GM18858 (cell line): ENCODE results near the gene COL16A1.

Source experiments
- ATAC-seq: cut with Tn5 transposase; IDR thresholded peaks from one replicate; pipeline ENCODE4 v1.9.1; 2021; ENCODE audit not compliant: unreplicated experiment

Gene COL16A1

DNA sequence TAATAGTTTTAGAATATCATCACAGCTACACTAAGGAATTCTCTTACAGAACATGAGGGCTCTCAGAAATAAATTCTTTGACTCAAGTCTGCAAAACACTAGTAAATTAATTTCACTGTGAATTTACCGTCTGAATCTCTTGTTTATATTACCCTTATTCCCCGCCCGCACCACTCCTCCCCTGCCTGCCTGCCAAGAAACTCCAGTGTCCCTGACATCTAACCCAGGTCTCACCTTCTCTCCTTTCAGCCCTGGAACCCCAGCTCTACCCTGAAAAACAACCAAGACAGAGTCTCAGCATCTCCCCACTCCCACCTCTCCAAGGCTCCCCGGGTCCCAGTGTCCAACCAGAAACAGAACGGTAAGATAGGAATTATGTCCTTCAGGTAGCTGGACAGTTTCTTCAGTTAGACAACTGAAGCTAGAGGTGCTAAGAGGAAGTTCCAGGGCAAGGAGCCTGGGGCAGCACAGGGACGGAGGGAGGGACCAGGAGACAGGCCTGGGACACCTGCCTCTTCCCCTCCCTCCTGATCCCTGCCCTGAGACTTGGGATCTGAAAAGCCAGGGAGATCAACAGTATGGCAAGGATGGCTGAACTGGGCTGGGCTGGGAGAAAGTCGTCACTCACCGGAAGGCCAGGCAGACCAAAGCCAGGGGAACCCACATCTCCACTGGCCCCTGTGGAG is 15.4 kb downstream of the COL16A1 start:
- no peak for ATAC-seq

DNA sequence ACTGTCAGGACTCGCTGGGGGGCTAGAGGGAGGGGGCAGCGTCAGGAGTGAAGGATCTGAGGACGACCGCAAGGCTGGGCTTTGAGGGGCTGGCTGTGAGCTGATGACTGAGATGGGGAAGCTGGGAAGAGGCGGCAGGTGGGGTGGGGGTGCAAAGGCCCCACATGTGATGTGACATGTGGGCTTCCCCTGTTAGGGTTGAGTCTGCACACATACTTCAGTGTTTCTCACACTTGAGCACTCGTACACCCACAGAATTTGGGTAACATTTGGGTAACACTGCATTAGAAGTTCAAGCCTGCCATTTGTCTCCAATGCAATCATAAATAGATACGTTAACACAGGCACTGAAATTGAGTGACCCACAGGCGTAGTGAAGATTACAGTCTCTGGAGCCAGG is 16.2 kb downstream of the COL16A1 start:
- ATAC-seq: no peak

DNA sequence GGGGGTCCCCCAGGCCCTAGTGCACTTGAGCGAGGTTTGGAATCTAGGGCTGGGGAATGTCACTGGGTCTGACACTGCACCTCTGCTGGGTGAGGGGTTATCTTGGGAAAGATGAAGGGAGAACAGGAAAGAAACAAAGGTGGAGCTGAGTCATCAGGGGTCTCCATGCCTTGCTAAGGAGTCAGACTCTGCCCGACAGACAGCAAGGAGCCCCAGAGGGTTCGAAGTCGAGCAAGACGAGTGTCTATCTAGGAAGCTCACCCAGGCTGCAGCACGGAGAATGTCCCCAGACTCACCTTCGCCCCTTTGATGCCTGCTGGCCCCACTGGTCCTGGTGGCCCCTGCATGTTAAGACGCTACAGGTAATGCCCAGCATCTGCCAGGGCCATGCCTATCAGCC is 18.0 kb downstream of the COL16A1 start:
- ATAC-seq: no peak

DNA sequence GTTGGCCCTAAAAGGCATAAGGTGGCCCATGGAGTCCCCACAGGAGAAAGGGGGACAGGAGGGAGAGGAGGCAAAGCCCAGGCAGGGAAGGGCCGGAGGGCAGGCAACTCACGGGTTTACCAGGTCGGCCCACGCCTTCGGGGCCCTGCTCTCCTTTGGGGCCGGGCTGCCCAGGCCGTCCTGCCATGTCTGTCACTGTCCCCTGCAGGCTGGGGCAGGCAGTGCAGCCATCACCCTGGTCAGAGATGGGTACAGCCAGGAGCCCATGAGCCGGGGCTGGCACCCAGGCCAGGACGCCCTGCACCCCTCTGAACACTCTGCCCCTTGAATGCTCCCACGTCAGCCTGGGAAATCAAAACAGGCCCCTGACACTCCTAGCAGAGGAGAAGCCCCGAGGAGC is 19.8 kb downstream of the COL16A1 start:
- ATAC-seq: no peak

DNA sequence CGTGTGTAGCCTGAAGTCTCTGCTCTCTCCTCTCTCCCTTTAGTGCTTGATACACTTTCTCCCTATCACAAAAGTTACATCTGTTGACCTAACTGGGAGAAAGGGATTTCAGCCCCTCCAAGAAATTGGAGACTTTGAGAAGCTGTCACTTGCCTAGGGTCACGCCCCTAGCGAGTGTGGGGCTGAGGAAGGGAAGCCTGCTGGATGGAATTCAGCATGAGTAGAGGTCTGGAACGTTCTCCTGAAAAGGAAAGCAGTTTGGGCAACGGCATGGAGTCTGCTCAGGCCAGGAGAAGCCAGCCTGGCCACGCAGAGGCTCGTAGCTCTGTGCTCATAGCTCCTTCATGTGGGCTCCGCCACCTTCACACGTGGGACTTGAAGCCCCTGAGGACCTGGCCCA is 22.4 kb downstream of the COL16A1 start:
- no peak for ATAC-seq

DNA sequence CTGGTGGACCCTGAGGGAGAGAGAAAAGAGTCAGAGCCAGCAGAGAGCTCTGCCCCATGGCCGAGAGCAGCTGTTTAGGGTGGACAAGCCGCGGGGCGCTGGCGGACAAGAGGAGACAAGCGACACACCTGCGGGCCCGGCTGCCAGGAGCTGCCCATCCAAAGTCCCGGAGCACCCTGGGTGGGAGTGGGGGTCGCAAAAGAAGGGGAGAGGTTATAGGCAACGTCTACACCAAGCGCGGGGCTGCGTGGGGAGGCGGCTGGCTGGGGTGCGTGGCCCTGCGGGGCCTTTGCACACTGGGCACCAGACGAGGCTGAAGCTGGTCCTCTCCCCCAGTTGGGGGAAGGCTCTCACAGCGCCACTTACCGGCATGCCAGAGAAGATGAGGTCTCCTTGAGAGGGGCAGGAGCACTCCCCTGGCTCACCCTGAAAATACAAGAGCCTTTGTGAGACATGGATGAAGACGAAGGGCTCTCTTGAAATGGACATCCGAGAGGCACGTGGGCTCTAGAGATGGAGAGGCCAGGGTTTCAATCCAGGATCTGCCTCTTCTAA is 24.1 kb downstream of the COL16A1 start:
- ATAC-seq: no peak

DNA sequence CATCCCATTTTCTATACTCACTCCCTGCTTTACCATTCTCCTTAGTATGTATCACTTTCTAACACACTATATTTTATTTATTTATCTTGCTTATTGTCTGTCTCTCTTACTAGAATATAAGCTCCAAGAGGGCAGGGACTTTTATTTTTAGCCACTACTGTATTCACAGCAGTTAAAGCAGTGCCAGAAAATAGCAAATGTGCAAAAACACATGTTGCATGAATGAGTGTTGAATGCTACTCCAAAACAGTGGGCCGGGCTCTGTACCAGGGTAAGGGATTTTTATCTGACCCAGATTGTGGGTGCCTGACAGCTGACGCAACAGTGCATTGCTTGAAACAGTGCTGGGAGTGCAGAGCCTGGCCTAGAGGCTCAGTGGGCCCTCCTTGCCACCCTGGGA is 24.7 kb downstream of the COL16A1 start:
- ATAC-seq: no peak

DNA sequence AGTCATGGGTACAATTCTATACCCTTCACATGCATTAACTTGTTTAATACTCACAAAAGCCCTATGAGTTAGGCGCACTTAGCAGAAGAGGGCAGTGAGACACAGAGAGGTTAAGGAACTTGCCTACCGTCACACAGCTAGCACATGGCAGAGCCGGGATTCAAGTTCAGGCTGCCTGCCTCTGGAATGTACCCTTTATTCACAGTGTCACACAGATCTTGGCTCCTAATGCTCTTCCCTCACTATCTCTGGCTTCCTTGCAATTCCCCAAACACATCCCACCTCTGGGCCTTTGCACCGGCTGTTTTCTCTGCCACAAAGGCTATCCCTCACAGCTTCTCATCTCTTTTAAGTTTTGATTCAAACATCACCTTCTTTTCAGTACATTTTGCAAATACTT is 25.1 kb downstream of the COL16A1 start:
- ATAC-seq: no peak

DNA sequence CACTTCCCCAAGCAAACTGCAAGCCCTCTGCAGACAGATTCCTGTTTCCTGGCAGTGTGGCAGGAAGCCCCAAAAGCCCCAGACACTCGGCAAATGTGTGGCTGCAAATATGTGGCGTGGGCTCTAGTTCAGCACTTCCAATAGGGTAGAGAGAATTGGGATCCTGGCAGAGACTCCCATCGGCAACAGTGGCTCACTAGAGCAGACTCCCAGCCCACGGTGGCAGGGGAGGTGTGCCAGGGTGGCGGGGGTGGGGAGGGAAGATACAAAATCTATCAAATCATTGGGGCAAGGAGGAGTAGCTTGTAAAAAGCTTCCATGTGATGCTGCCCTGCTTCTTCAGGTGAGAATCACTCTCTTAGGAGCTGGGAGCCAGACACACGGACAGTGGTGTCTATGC is 25.9 kb downstream of the COL16A1 start:
- ATAC-seq: no peak

DNA sequence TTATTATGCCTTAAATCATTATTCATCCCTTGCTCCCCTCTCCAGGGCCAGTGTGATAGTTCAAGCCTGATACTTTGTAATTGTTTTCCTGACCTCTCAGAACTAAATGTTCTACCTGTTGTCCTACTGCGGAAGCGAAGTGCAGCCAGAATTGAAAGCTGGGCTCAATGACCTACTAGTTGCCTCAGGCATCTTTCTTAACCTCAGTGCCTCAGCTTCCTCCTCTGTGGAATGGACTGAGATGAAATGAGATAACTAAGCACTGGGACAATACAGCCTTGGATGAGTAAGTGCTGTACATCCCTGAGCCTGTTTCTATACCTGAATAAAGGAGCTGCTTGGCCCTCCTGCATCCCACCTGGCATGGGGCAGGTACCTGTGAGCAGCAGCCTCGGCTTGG is 26.4 kb downstream of the COL16A1 start:
- ATAC-seq: no peak

DNA sequence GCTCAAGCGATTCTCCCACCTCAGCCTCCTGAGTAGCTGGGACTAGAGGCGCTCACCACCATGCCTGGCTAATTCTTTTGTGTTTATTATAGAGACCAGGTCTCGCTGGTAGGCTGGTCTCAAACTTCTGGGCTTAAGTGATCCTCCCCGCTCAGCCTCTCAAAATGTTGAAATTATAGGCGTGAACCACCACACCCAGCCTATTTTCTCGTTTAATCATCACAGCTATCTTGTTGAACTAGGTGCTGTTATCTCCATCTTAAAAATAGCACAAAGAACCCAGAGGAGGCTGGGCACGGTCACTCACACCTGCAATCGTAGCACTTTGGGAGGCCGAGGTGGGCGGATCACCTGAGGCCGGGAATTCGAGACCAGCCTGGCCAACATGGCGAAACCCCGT is 28.1 kb downstream of the COL16A1 start:
- ATAC-seq: no peak

DNA sequence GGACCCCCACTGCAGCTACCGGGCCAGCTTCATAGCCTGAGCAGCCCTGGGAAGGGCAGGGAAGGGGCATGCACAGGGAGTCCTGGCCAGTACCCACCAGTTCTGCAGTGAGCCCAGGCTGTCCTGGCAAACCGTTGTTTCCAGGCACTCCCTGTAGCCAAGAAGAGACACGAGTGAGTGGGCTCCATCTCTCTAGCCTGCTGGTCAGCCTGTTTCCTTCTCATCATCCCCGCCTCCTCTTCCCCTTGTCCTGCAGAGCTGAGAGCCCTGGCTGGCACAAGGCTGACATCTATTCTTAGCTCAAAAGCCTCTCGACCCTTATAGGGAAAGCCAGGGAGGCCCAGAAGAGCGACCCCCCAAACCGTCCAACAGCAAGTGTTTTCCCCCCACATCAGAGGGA is 28.7 kb downstream of the COL16A1 start:
- ATAC-seq: no peak

DNA sequence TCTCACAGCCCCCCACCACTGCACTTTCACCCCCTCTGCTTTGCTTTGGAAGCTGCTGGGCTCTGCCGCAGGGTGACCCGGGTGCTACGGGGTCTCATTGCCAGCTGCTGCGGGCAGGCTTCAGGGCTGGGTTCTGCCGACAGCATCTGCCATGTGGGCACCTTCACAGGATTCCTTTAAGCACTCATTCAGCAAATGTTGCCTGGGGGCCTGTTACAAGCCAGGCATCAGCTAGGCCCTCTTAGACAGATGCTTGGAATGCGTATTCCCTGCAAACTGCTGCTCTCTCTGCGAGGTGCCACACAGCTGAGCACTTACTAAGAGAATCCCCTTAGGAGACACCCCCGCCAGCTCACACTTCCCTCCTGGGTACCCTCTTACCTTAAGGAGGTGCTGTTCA is 29.2 kb downstream of the COL16A1 start:
- no peak for ATAC-seq

DNA sequence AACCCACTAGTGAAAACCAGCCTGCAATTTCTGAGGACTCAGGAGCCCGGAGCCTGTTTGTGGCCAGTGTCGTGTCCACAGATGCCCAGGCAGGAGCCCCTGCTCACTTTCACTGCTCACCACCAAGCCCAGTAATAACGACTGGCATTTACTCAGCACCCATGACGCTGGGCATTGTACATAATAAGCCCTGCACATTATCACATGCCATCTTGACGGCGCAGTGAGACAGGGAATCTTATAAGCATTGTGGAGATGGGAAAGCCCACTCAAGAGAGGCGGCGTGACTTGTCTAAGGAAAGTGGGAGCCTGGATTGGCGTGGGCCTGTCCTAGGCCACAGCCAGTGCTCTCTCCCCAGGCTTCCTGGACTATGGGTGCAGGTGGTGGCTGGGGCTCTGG is 30.4 kb downstream of the COL16A1 start:
- ATAC-seq: no peak

DNA sequence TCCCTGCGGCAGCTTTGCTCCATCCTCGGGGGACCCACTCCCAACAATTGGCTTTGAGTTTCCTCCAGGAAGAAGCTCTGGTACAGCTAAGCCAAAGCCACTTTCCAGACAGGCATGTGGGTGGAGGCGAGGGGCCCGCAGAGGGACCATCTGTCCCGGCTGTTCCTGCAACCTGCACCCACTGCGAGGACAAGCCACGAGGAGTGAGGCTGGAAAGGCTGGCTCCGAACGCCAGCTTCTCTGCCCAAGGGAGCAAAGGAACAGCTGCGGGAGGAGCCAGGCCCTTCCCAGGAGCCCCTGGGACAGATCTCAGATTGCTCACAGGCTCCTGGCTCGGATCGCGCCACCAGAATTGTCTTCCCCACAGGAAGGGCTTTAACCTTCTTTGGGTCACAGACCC is 30.8 kb downstream of the COL16A1 start:
- no peak for ATAC-seq

DNA sequence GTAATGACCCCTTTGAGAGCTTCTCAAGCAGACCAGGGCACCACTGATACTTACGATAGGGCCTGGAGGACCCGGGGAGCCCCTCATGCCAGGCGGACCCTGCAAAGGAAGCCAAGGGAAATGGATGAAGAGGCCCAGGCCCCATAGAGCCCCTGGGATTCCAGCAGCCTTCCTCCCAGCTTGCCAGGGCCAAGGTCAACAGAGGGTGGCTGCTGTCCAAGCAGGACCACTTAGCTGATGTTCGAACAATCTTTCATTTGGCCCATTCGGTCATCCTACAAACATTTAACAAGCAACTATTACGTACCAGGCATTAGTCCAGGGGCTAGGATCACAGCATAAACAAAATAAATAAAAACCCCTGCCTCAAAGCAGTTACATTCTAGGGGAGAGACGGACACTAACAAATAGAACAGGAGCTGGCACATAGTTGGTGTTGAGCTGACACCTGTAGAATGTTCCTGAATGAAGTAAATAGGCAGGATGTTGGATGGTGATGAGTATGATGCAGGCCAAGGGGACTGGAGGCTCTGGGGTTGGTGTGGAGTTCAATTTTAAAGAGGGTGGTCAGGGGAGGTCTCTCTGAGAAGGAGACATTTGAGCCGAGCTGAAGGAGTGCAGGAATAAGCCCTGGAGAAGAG is 32.1 kb downstream of the COL16A1 start:
- ATAC-seq: no peak

DNA sequence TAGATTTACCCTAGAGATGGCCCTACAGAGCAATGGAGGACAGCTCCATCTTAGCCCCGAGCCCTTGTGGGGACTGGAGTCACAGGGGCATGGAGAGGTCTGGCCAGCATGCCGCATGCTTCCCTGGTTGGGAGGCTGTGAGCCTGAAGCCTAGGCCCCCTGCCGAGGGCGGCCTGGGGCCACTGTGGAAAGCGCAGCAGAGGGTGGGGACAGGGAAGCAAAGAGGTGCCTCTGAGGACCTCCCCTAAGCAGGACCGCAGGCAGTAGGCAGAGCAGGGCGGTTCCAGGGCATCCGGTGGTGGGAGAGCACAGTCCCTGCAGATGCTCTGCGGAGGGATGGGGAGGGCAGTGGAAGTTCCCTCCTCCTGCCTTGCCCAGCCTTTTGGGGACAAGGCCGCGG is 32.7 kb downstream of the COL16A1 start:
- ATAC-seq: no peak

DNA sequence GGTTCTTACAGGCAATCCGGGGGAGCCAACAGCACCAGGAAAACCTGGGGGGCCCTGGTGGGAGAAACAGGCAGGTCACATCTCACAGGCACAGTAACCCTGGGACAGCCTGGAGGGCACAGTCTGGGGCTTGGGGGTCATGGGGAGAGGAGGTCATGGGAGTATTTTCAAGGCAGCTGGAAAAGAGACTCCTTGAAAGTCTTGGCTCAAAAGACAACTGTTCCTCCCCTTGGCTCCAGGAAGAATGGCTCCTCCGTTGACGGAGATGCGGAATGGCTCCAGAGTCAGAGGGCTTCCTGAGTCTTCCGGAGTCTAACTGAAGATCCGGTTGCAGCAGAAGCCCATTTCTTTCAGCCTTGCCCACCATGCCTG is 33.2 kb downstream of the COL16A1 start:
- no peak for ATAC-seq

DNA sequence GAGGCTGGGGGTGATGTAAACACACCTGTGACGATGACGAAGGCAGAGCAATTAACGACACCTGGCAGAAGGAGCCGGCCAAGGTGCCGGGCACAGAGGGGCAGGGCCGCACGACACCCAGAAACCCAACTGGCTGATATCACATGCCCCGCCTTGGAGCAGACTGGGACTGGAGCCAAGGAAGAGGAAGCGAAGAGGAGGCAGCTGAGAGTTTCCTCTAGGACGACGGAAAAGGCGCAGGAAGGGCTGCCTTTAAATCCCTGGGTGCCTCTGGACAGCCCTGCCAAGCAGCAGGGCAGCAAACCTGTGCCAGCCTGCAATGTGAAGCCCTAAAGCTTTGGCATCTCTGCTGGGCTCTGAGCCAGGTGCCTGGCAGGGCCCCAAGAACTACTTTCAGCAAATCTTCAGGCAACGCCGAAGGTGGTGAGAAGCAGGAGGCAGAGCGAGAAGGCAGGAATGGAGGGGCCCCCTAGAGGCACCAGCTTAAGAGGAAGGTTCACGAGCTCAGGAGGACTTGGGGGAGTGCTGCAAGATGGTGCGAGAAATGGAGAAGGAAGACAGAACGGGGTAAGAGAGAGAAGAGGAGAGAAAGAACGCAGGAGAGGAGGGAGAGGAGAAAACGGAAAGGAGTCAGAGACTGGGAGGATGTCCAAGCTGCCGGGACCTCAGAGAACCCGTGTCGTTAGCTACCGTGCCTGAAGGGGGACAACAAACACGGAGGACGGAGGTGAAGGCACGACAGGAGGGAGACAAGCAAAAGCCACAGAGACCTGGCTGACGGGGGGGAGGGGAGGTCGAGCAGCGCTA is 33.8 kb downstream of the COL16A1 start:
- no peak for ATAC-seq

DNA sequence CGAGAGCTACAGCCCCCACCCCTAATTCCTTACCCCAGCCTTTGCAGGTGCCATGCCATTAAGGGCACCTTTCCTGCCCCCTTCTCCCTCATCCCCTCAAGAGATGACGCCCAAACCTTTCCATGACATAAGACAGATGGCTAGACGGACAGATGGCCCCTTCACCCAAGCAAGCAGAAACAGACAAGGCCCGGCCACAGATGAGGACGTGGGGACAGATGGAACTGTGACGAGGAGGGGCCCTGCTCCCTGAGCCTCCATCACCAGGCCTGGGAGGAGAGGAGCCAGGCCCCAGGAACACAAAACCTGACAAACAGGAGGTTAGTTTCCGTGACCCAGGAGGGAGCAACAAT is 34.4 kb downstream of the COL16A1 start:
- ATAC-seq: no peak

DNA sequence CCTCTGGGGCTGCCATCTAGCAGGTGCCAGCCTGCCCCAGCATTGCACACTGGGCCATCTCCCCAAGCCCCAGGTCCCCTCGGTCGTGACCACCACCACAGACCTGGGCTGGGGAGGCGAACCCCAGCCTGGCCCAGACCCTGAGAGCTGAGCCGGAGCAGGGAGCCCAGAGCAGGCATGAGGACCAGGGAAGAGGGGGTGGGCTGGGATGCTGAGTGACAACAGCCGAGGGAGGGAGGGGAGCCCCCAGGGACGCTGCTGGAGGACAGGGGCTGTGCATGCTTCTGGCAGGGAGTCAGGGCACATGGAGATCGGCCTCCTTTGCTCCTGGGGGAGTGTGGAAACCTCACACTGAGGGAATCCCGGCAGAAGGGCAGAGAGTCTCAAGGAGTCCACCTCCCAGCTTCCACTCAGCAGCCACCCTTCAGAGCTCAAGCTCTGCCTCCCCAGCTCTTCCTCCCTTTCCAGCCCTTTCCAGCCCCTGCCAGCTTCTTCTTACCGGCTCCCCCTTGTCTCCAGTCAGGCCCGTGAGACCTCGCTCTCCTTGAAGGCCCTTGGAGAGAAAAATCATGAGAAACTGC is 35.4 kb downstream of the COL16A1 start:
- ATAC-seq: no peak
